ENCODE results near the gene KCNC1.

DNA sequence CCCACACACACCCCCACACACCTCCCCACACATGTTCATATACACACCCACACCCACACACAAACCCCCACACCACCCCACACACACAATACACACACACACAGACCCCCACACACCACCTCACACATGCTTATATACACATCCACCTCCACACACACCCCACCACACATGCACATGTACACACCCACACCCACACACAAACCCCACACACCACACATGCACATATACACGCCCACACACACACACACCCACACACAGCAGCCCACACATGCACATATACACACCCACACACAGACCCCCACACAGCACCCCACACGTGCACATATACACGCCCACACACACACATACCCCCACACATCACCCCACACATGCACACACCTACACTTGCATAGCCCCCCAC, 29.1 kb downstream of the KCNC1 start:
- no peak for TF ChIP-seq POLR2A (IDR thresholded peaks at IDR 0.05)
- TF ChIP-seq, protein P1, sequence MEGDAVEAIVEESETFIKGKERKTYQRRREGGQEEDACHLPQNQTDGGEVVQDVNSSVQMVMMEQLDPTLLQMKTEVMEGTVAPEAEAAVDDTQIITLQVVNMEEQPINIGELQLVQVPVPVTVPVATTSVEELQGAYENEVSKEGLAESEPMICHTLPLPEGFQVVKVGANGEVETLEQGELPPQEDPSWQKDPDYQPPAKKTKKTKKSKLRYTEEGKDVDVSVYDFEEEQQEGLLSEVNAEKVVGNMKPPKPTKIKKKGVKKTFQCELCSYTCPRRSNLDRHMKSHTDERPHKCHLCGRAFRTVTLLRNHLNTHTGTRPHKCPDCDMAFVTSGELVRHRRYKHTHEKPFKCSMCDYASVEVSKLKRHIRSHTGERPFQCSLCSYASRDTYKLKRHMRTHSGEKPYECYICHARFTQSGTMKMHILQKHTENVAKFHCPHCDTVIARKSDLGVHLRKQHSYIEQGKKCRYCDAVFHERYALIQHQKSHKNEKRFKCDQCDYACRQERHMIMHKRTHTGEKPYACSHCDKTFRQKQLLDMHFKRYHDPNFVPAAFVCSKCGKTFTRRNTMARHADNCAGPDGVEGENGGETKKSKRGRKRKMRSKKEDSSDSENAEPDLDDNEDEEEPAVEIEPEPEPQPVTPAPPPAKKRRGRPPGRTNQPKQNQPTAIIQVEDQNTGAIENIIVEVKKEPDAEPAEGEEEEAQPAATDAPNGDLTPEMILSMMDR (IDR thresholded peaks at IDR 0.05), result no peak
- TF ChIP-seq EP300 (IDR thresholded peaks at IDR 0.05), result no peak
